Measurements from ENCODE around the gene PKN3. TPM values are rescaled to one million over a fixed set of nuclear protein-coding genes. Genes with fewer than 3 reads are reported as not detected.

The PKN3 gene
- total and polyA plus RNA-seq, 9 of the 15 experiments (the other 6 are each of a cell fraction or from before 2014, with no cell fraction given): 0.82 to 49.2 (median 19.7) TPM

DNA sequence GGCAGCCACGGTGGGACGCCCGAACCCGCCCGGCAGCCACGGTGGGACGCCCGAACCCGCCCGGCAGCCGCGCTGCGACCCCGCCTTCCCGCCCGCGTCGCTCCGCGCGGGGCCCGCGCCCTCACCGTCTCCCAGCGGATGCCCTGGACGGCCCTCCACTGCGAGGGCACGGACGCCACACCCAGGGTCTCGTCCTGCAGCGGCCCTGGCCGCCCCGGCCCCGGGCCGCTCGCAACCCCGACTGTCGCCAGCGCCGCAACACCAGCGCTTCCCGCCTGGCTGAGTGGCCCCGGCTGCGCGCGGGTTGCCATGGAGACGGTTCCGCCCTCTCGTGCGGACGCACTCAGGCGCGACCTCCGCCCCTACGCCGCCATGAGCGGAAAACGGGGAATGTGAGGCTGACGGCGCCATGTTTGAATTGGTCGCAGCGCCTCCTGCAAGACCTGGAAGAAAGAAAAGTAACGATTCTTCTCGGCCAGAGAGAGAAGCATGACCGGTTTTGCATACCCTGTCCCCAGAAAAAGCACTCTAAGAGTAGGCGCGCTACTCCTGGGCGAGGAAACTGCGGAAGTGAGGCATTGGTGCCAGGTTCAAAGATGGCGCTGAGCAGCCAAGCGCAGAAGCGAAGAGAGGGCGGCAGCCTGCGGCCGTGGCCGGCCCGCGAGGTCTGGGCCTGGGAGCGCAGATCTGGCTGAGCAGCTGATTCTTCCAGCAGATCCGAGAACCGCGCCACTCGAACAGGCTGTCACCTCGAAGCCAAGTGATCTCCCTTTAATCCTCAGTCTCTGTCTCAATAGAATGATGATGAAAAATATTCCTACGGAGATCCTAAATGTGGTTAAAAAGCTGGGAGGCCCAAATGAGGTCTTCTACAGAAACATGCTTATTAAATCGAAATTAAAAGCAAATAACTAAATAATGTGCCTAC lies 45.6 kb upstream of the PKN3 start, which contains the start of gene DYNC2I2 (continued):
- TF ChIP-seq, protein P1, sequence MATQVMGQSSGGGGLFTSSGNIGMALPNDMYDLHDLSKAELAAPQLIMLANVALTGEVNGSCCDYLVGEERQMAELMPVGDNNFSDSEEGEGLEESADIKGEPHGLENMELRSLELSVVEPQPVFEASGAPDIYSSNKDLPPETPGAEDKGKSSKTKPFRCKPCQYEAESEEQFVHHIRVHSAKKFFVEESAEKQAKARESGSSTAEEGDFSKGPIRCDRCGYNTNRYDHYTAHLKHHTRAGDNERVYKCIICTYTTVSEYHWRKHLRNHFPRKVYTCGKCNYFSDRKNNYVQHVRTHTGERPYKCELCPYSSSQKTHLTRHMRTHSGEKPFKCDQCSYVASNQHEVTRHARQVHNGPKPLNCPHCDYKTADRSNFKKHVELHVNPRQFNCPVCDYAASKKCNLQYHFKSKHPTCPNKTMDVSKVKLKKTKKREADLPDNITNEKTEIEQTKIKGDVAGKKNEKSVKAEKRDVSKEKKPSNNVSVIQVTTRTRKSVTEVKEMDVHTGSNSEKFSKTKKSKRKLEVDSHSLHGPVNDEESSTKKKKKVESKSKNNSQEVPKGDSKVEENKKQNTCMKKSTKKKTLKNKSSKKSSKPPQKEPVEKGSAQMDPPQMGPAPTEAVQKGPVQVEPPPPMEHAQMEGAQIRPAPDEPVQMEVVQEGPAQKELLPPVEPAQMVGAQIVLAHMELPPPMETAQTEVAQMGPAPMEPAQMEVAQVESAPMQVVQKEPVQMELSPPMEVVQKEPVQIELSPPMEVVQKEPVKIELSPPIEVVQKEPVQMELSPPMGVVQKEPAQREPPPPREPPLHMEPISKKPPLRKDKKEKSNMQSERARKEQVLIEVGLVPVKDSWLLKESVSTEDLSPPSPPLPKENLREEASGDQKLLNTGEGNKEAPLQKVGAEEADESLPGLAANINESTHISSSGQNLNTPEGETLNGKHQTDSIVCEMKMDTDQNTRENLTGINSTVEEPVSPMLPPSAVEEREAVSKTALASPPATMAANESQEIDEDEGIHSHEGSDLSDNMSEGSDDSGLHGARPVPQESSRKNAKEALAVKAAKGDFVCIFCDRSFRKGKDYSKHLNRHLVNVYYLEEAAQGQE (IDR thresholded peaks at IDR 0.05; ENCODE audit: borderline replicate concordance): peak; percentile 42; the same call in 1 of the 2 replicates
- TF ChIP-seq, protein P1 (CRISPR knock-in tag; IDR thresholded peaks at IDR 0.05; ENCODE audit: low read depth): peak; percentile 77
- TF ChIP-seq ZBTB17 (CRISPR knock-in tag; IDR thresholded peaks at IDR 0.05) (peak; percentile 97), BMI1 (IDR thresholded peaks at IDR 0.05; ENCODE audit: low read length) (peak; percentile 94), HIVEP1 (CRISPR knock-in tag; IDR thresholded peaks at IDR 0.05) (peak; percentile 86), NR1H2 (CRISPR knock-in tag; IDR thresholded peaks at IDR 0.05) (no peak), BCL6 (CRISPR knock-in tag; IDR thresholded peaks at IDR 0.05) (0 out of 2 replicates have a peak, but pooled peaks have one; percentile 70), HCFC1 (IDR thresholded peaks at IDR 0.05; ENCODE audit: low read depth, low read length) (peak; percentile 95), XRCC5 (IDR thresholded peaks at IDR 0.05; ENCODE audit: low read depth, low read length) (peak; percentile 81), CBFA2T2 (conservative IDR thresholded peaks at IDR 0.05) (no peak), ILK (tag; IDR thresholded peaks at IDR 0.05; ENCODE audit: borderline replicate concordance, low read depth) (no peak), ESRRA (IDR thresholded peaks at IDR 0.05; ENCODE audit: borderline replicate concordance, low read depth) (peak; percentile 79)
- TF ChIP-seq, protein P2, sequence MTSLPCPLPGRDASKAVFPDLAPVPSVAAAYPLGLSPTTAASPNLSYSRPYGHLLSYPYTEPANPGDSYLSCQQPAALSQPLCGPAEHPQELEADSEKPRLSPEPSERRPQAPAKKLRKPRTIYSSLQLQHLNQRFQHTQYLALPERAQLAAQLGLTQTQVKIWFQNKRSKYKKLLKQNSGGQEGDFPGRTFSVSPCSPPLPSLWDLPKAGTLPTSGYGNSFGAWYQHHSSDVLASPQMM (CRISPR knock-in tag; IDR thresholded peaks at IDR 0.05): no peak
- TF ChIP-seq, protein P3, sequence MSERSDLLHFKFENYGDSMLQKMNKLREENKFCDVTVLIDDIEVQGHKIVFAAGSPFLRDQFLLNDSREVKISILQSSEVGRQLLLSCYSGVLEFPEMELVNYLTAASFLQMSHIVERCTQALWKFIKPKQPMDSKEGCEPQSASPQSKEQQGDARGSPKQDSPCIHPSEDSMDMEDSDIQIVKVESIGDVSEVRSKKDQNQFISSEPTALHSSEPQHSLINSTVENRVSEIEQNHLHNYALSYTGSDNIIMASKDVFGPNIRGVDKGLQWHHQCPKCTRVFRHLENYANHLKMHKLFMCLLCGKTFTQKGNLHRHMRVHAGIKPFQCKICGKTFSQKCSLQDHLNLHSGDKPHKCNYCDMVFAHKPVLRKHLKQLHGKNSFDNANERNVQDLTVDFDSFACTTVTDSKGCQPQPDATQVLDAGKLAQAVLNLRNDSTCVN (CRISPR knock-in tag; IDR thresholded peaks at IDR 0.05): peak; percentile 96

Measured in K562 (cell line).